ENCODE results near the gene TTLL4.
"Not testable (repeated sequence)": the region's sequence is repeated elsewhere in the genome, so short reads cannot be mapped to it uniquely, and the experiment has no call there.

The TTLL4 gene

GRCh38 chr2:218754781-218755180, 44.1 kb downstream of the TTLL4 start:
- no peak for DNase-seq (ENCODE audit: extremely low read depth, low read depth)
- TF ChIP-seq CTCF (IDR thresholded peaks at IDR 0.05; ENCODE audit: low read depth, low read length), result no peak

- no peak for DNase-seq (ENCODE audit: extremely low read depth, low read depth)
- no peak for TF ChIP-seq CTCF (IDR thresholded peaks at IDR 0.05; ENCODE audit: low read depth, low read length)
Measured at GRCh38 chr2:218755198-218755566, 44.5 kb downstream of the TTLL4 start.

DNA sequence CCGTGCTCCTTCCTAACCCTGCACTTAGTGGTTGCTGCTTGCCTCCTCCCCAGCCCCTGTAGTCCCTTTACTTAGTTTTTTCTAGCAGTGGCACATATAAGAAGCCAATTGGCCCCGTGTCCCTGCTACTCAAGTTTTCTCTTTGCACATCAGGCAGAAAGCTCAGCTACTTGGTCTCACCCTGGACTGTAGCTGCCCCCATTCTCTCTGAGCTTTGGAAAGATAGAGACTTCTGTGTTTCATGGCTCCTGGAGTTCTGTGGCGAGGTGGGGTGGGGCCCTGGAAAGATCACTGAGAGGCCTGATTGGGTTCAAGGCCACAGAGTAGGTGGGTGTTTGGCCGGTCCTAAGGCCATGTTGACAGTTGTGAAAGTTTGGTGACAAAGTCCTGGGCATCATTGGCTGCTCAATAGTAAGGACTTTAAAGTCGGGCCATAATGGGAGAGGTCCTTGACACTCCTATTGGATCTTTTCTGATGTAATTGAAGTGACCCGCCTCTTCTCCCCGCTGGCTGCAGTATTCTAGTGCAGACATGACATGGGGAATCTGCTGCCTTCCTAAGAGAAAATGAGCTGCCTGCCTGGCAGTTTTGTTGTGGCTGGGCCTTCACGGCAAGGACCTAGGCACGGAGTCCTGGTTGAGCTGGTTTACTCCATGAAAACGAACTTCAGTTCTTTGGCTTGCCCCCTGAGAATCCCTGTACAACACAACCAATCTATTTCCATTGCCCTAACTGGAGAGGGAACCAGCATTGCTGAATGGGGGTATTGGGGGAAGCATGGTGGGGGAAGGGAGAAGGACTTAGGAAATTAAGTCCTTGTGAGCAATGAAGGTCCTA, 45.2 kb downstream of the TTLL4 start:
- no peak for TF ChIP-seq CTCF (IDR thresholded peaks at IDR 0.05; ENCODE audit: low read depth, low read length)

GRCh38 chr2:218756599-218757377, 46.2 kb downstream of the TTLL4 start:
- DNase-seq (ENCODE audit: extremely low read depth, low read depth), result no peak
- TF ChIP-seq CTCF (IDR thresholded peaks at IDR 0.05; ENCODE audit: low read depth, low read length), result no peak

More for the DNA sequence above, 45.2 kb downstream of the TTLL4 start:
- no peak for DNase-seq (ENCODE audit: extremely low read depth, low read depth)

- DNase-seq (ENCODE audit: extremely low read depth, low read depth), result no peak
- no peak for TF ChIP-seq CTCF (IDR thresholded peaks at IDR 0.05; ENCODE audit: low read depth, low read length)
Measured at GRCh38 chr2:218761795-218762194, 51.2 kb downstream of the TTLL4 start.

DNA sequence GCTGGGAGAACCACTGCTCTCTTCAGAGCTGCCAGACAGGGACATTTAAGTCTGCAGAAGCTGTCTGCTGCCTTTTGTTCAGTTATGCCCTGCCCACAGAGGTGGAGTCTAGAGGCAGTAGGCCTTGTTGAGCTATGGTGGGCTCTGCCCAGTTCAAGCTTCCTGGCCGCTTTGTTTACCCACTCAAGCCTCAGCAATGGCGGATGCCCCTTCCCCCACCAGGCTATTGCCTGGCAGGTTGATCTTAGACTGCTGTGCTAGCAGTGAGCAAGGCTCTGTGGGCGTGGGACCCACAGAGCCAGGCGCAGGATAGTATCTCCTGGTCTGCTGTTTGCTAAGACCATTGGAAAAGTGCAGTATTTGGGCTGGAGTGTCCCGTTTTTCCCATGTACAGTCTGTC, 62.1 kb downstream of the TTLL4 start:
- not testable (repeated sequence) for DNase-seq (ENCODE audit: extremely low read depth, low read depth)

DNA sequence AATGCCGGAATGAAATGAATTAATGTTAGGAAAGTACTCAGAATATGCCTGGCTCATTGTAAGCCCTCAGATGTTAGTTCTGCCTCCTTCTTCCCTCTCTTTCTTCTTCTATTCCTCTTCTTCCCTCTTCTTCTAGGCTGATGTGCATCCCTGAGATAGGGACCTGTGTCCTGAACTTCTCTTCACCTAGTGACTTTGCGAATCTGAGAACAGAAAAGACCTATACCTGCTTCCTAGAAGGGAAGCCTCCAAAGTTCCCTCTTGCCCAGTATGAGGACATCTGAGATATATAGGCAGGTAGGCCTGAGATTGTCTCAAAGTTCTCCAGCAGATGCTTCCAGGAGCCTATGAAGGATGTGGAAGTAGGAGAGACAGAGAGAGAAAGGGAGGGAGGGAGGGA, 63.2 kb downstream of the TTLL4 start:
- no peak for TF ChIP-seq CTCF (IDR thresholded peaks at IDR 0.05; ENCODE audit: low read depth, low read length)

More for the DNA sequence above, 63.2 kb downstream of the TTLL4 start:
- DNase-seq (ENCODE audit: extremely low read depth, low read depth), result no peak
